HG02571 (cell line): ENCODE data around the gene LRRC8E.
"Not testable (repeated sequence)": the region's sequence is repeated elsewhere in the genome, so short reads cannot be mapped to it uniquely, and the experiment has no call there.

Experiments
- ATAC-seq: cut with Tn5 transposase; IDR thresholded peaks from one replicate; pipeline ENCODE4 v1.9.1; 2021; ENCODE audit warnings: mild to moderate bottlenecking, moderate library complexity; ENCODE audit not compliant: unreplicated experiment

The LRRC8E gene

GRCh38 chr19:7928741-7929701, 40.7 kb downstream of the LRRC8E start:
- ATAC-seq = no peak

- not testable (repeated sequence) for ATAC-seq
Observed at GRCh38 chr19:7930030-7930429, 41.7 kb downstream of the LRRC8E start.

GRCh38 chr19:7930765-7931164, 42.5 kb downstream of the LRRC8E start:
- no peak for ATAC-seq

- no peak for ATAC-seq
Observed at GRCh38 chr19:7931221-7932061, 43.1 kb downstream of the LRRC8E start.

GRCh38 chr19:7932276-7932929, 44.1 kb downstream of the LRRC8E start:
- ATAC-seq = no peak

GRCh38 chr19:7932930-7933300, 44.6 kb downstream of the LRRC8E start:
- no peak for ATAC-seq

- no peak for ATAC-seq
Observed at GRCh38 chr19:7933411-7933810, 45.1 kb downstream of the LRRC8E start.

GRCh38 chr19:7933828-7934725, 45.8 kb downstream of the LRRC8E start:
- ATAC-seq = no peak

- ATAC-seq = no peak
Observed at GRCh38 chr19:7934766-7935165, 46.5 kb downstream of the LRRC8E start.

- no peak for ATAC-seq
Observed at GRCh38 chr19:7940841-7941240, 52.5 kb downstream of the LRRC8E start.

- ATAC-seq = no peak
Observed at GRCh38 chr19:7941895-7942596, 53.7 kb downstream of the LRRC8E start.

GRCh38 chr19:7942981-7943443, 54.7 kb downstream of the LRRC8E start:
- peak; percentile 21 for ATAC-seq

GRCh38 chr19:7943444-7944176, 55.3 kb downstream of the LRRC8E start, which contains the start of gene TIMM44:
Gene TIMM44 (minus strand): TSS chr19:7943666. CDS start chr19:7943651, 15 bp downstream.
- ATAC-seq = peak; percentile 96

- peak; percentile 22 for ATAC-seq
Observed at GRCh38 chr19:7944177-7944761, 56.0 kb downstream of the LRRC8E start.

- ATAC-seq = no peak
Observed at GRCh38 chr19:7947939-7948338, 59.6 kb downstream of the LRRC8E start.
